ENCODE data around the gene SLC37A1.

GRCh38 chr21:42493109-42494060 is 20.3 kb upstream of the SLC37A1 start:
- no peak for TF ChIP-seq POLR2A (conservative IDR thresholded peaks at IDR 0.05)
- TF ChIP-seq REST (IDR thresholded peaks at IDR 0.05; ENCODE audit: borderline replicate concordance) = no peak
- TF ChIP-seq REST (CRISPR knock-in tag; IDR thresholded peaks at IDR 0.05; ENCODE audit: low read depth) = no peak
- TF ChIP-seq SMARCA5 (IDR thresholded peaks at IDR 0.05) = no peak
- no peak for TF ChIP-seq GTF2F1 (IDR thresholded peaks at IDR 0.05; ENCODE audit: low read depth, low read length)
- TF ChIP-seq PTRF (tag; IDR thresholded peaks at IDR 0.05) = no peak
- TF ChIP-seq SMC3 (conservative IDR thresholded peaks at IDR 0.05; ENCODE audit: insufficient read depth, low read depth, low read length) = no peak
- TF ChIP-seq FOXM1 (IDR thresholded peaks at IDR 0.05; ENCODE audit: low read depth) = no peak
- no peak for TF ChIP-seq FOXM1 (CRISPR knock-in tag; IDR thresholded peaks at IDR 0.05; ENCODE audit: low read depth)
- TF ChIP-seq CTCF (IDR thresholded peaks at IDR 0.05 in 2 of 3, conservative IDR thresholded peaks at IDR 0.05 in 1 of 3; ENCODE audit: insufficient read depth in 2 of 3, low read depth in 1 of 3, low read length in 3 of 3) = no peak
- no peak for TF ChIP-seq BACH1 (tag; IDR thresholded peaks at IDR 0.05)
- no peak for TF ChIP-seq ZNF324 (CRISPR knock-in tag; IDR thresholded peaks at IDR 0.05)
- no peak for TF ChIP-seq FOXA1 (IDR thresholded peaks at IDR 0.05; ENCODE audit: borderline replicate concordance)
- no peak for TF ChIP-seq FOSL1 (tag; conservative IDR thresholded peaks at IDR 0.05)

All from K562 (cell line).